Camera-type eye (tissue), 1 donor: ENCODE measurements around the gene NRAS. TPM values are rescaled to one million over a fixed set of nuclear protein-coding genes. Genes with fewer than 3 reads are reported as not detected.

ENCODE experiments used
- total RNA-seq: library from RNA; depleted of rRNA; stranded (reverse); fragments of >200 nt; gene quantifications from one replicate; pipeline ENCODE4 v1.2.3, GENCODE V29; 2014

Gene NRAS
- 42.1 TPM for total RNA-seq

DNA sequence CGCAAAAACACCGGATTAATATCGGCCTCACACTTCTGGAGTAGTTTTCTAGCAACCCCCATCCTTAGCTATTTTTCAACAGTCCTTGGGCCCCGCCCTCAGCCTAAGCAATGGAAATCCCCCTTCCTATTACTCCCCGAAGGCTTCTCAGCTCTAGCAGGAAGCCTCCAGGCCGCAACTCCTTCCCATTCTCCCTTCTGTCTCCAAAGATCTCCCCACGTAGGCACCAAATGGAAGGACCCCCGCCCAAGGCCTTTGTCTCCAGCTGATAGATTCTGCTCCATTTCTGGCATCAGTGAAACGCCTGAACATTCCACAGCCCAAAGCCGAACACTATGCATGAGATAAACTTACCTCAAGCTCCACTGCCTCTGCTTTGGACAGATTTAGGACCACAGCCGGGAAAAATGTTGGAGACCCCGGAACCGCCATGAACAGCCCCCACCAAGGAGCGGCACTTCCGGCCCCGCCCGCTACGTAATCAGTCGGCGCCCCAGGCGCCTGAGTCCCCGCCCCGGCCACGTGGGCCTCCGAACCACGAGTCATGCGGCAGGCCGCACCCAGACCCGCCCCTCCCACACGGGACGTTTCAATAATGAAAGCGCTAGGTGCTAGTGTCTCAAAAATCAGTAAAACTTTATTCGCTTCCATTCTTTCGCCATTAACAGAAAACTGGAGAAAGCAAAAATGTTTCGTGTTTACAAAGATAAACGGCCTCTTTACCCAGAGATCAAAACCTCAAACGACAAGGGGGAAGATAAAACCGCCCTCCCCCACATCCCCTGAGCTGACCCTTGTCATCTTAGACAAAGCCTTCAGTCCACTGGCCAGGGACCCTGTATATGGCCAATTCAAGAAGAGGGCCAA is at the start of gene NRAS:
NRAS (minus strand) TSS at position 468 of the 867 bp plus-strand sequence. CDS start 611 bp downstream, outside the sequence.

DNA sequence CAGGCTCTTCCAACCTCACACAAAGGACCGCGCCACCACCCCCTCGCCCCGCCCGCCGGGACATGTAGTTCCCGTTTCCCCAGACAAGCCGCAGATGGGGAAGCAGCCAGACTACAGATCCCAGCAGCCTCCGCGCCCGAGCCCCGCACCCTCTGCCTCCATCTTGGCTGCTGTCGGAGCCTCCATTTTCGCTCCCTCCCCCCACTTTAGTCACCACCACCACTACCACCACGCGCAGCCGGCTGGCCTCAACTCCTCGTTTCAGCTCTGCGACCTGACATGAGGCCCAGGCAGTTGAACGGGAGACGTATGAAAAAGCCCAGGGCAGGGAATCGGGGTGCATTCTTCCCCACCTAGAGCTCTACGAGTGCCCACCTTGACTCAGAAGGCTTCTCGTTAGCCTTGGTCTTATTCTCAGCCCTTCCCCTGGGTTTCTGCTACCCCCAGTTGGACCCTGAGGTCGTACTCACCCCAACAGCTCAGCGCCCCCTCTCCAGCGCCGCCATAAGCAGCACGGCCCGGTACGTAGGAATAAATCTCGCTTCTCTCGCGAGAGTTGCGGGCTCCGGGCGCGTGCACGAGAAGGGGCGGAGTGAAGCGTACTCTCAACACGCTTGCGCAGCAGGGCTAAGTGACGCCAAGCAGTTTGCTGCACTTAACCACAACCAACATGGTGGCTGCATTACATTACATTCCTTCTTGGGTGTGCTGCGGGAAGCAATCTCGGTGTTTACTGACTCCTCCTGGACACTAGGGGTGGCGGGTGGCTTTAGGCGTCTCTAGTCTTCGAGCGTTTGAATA is 41.1 kb upstream of the NRAS start, which contains the start of gene CSDE1:
CSDE1 (minus strand) TSS at position 530 of the 801 bp plus-strand sequence. CDS start 18,094 bp downstream, outside the sequence.

DNA sequence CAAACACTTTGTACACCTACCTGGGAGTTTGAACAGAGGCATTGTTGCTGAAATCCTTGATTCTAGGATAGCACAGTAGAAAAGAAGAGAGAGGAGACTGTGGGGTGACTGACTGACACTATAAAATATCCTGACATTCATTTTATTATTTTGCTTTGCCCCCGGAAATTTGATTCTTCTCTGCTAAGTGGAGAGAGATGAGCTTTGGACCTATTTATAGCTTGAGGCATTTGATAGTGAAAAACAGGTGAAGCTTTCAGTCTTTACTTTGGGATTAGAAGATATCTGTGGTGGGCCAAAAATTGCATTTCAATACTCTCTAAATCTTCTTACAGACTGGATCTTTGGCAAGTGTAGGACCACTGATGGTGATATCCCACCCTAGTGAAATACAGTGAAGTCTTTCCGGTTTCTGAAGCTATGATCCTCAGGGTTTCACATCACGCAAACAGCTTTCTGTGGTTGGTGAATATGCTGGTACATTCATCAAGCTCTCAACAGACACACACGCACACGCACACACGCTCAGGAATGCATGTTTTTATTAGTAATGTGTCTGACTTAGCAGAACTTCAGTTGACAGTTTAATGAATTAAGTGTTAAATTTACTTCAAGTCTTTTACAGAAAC is 21.0 kb downstream of the NRAS start, which contains the start of gene AMPD1:
AMPD1 (minus strand) TSS at position 117 of the 629 bp plus-strand sequence; CDS start at position 42, 75 bp downstream.

DNA sequence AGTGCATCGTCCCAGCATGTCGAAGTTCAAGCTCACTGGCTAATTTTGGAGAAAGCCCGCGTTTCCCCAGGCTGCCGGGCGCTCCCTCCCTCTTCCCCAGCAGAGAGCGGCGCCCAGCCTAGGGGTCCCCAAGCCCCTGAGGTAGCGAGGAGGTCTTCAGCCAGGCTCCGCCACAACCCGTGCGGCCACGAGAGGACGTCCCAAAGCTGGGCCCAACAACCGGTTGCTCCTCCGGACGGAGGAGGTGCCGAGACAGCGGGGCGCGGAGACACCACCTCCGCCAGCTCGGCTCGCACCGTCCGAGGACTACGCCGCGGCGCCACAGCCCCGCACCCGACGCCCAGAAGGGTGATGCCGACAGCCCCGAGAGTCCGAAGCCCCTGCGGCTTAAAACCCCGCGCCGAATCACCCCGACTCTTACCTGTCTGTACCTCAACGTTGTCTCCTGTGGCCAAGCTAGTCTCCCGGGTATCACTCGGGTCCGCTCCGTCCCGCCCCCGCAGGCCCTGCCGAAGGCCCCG is 46.9 kb downstream of the NRAS start, which contains the start of gene DENND2C:
DENND2C (minus strand) TSS at position 488 of the 521 bp plus-strand sequence. CDS start 44,065 bp downstream, outside the sequence.

Other genes with a start within 250 kb of the NRAS start
- 99.2 TPM for gene TRIM33, start 205.6 kb downstream of the NRAS start, total RNA-seq
- 55.1 TPM for gene BCAS2, start 135.2 kb downstream of the NRAS start, total RNA-seq
- 4.2 TPM for gene DENND2C, start 46.7 kb downstream of the NRAS start, total RNA-seq
- 0.71 TPM for gene AMPD1, start 21.2 kb downstream of the NRAS start, total RNA-seq
- gene CSDE1, start 41.2 kb upstream of the NRAS start, total RNA-seq = 903 TPM
- 103 TPM for gene SIKE1, start 63.9 kb upstream of the NRAS start, total RNA-seq
- gene SYCP1, start 138.1 kb upstream of the NRAS start, total RNA-seq = 0.11 TPM